Suppressor macrophage treated with lipopolysaccharide for 1 hour (primary cell): ENCODE measurements around the gene AURKA.
"Not testable (repeated sequence)": the region's sequence is repeated elsewhere in the genome, so short reads cannot be mapped to it uniquely, and the experiment has no call there.

Experiments
- DNase-seq, 3 donors: peaks; one replicate each; pipeline ENCODE4 v3.0.0-alpha.2; 2020 to 2022

Gene AURKA

DNA sequence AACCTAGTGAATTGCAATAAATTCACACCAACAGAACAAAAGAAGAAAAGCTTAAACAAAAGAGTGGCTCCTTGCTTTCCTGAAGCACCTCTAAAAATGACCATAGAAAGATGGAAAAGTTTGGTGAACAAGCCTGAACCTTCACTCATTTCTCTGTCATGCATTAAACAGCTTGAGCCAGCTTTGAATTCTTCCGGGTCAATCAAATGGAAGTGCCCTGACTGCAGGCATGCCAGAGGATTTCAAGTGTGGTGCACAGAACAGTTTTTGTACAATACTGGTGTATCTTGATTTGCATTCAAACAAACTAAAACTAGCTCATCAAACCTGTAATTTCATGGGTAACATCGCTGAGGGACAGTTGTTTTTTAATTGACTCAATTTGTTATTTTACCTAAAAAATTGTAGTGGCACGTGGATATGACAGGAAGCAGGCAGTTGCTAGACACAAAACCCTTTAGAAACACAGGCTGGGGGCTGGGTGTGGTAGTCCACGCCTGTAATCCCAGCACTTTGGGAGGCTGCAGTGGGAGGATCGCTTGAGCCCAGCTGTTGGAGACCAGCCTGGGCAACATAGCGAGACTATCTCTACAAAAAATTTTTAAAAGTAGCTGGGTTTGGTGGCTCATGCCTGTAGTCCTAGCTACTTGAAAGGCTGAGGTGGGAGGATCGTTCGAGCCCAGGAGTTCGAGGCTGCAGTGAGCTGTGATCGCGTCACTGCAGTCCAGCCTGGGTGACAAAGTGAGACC is 29.1 kb upstream of the AURKA start:
- no peak for DNase-seq

DNA sequence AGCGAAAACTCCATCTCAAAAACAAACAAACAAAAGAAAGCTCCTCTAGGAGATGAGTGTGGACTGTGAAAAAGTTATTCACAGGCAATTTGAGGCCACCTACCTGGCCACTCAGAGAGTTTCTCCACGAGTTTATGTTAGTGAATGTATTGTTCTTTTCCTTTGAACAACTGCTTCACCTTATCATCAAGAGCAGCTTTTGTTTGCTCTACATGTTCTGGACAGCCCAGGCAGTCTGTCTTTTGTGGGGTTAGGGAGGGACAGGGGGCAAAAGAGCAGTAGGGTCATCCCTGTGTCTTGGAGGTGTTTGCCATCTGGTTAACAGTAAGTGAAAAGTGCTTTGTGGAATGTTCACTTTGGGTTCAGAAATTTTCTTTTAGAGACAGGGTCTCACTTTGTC is 28.0 kb upstream of the AURKA start:
- DNase-seq = no peak

DNA sequence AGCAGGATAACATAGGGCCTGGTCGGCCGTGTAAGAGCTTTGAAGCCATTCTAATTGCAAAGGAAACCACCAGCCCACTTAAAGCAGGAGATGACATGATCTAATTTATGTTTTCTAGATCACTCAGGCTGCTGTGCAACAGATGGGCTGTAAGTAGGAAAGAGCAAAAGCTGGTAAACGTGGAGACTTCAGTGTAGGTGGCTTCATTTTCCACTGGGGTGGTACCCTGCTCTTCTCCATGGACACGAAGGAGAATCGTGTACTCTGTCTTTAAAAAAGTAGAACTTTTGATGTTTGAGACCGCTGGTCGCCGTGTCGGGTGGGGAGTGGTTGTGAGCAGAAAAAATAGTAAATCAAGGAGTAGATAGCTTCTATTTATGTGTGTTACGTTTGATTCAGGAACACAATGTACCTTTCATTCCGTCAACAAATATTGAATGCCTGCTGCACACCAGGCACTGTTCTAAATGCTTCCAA is 26.4 kb upstream of the AURKA start:
- DNase-seq = peak in 1 of 3 donors; percentile 36

DNA sequence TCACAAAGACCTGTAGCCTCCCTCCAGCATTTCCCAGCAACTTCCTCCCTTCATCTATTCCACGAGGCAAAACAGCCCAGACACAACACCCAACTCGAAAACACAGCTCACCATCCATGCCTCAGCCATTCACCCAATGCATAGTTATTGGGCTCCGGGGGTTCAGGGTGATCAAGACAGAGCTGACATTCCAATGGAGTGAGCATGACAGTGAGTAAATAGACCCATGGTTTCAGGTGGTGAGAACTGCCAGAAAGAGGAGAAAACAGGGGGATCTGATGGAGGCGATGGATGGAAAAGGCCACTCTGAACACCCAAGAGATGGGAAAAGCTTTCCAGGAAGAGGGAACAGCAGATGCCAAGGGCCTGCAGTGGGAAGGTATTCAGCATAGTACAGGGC is 25.9 kb upstream of the AURKA start:
- DNase-seq = no peak

DNA sequence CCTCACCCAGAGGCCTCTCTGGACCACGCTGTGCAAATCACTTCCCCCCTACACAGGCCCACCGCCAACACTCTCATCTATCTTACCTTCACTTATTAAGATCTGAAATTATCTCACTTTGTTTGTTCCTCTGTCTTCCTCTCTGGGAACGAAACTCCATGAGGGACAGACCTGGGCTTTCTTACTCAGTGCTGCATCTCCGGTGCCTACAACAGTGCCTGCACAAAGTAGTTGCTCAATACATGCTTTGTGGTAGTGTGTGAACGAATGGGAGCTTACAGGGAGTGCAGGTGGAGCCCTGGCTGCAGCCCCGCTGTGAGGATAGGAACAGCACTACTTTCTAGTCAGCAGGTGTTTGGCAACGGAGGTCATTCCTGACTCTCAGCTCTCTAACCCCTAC is 25.4 kb upstream of the AURKA start:
- no peak for DNase-seq

DNA sequence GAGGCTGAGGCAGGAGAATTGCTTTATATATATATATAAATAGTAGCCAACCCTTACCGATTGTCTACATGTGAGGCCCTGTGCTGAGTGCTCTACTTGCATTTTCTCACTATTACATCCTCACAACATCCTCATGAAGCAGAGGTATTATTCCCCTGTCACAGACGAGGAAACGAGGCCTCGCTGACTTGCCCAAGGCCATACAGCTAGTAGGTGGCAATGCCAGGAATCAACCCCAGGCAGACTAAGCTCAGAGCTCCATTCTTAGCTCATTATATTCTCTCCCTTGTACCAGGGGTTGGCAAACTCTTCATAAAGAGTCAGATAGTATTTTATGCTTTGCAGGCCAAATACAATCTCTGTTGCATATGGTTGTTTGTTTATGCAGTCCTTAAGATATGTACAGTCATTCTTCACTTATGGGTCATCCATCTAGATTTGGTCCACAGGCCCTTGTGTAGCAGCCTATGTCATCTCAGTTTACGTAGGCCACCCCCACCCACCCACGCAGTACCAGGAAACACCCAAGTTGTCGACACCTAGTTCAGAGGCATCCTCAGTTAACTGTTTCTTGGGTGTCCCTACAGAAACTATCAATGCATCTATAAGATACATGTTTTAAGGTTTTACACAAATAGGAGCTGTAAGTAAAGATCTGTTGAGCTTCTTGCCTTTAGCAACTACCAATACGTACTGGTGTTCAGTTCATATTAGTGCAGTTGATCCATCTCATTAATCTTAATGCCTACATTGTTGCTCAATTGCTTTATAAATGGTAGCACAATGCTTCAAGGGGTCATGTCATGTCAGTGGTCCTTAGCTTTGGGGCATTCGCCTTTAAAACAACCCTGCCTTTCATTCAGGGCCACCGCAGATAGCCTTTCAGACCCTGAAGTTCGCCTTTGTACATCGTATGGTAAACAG is 23.1 kb upstream of the AURKA start:
- peak in 2 of 3 donors; percentile 55 for DNase-seq

DNA sequence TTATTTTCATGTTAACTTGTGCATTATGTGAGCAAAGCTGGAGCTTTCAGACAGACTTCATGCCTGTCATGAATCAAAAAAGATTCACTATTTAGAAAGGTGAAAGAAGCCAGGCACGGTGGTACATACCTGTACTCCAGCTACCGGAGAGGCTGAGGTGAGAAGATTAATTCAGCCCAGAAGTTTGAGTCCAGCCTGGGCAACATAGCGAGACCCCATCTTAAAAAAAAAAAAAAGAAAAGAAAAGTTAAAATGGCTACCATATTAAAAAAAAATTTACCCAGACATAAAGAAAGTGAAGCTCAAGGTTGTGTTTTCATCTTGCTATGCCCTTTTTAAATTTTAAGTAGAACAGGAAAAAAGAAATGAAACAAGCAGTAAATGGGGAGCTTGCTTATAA is 20.9 kb upstream of the AURKA start:
- no peak for DNase-seq

DNA sequence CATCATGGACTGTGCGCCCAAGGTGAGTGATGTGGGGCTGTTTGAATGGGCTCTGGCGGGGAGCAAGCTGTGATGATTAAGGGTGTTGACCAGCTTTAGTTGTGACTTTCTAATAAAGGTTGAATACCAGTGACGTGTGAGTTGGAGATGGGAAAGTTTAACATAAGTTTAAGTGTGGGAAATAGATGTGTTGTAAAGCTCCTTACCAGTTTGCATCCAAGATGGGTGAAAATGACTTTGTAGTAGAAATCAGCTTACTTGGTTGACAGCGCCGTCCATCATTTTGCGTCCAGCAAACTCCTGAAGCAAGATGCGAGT is 20.4 kb upstream of the AURKA start:
- DNase-seq = no peak

DNA sequence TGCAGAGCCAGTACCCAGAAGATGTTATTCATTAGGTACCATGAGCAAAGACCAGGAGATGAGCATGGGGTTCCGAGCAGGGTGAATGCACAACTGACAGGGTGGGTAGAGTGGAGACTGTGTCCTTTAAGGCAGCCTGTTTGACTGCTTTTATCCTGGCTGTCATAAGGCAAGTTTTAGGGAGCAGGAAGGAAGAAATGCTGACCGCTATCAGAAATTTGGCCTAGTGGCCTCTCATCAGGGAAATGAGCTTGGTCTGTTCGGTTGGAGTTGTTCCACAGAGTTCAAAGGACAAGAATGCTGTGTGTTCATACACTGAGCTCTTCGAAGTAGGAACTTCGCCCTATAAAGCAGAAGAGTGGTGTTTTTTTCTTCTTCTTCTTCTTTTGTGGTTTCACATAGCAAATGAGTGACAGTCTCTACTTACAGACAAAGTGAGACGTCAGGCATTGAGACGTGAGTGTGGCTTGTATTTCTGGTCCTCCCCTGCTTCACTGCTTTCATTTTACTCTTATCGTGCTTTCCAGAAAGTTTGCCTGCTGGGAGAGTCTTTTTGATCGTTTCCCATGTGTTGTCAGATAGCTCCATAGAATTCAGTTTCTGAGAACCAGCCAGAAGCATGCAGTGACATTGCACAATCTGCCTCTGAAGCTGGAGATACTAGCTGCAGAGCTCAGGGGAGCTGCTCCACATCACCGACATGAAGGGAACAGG is 19.9 kb upstream of the AURKA start, which contains the start of gene CASS4:
CASS4 (plus strand) TSS at position 502 of the 714 bp plus-strand sequence; CDS start at position 701, 199 bp downstream.
- peak; percentile 63 to 86 (median 77) for DNase-seq

DNA sequence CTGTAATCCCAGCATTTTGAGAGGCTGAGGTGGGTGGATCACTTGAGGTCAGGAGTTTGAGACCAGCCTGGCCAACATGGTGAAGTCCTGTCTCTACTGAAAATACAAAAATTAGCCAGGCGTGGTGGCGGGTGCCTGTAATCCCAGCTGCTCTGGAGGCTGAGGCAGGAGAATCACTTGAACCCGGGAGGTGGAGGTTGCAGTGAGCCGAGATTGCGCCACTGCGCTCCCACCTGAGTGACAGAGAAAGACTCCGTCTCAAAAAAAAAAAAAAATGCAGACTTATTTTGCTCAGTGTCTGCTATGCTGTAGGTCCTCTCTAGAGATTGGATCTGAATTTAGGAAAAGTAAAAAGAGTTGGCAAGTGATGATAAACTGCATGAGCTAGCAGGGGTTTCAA is 19.3 kb upstream of the AURKA start:
- not testable (repeated sequence) for DNase-seq

DNA sequence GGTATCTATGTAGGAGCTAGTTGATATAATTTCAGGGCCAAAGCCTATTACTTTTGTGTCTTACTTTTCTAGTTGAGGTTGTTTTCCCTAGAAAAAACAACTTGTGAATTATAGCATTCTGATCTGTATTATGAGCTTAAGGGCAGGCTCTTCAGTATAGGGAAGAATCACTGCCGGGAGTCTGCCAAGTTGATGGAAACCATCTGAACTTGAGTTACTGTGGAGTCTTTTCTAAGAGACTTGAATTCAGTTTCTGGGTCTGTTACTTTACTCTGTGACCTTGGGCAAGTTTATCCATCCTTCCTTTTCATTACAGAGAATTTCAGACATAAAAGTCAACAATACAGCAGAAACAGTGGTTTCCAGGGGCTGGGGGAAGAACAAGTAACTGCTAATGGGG is 17.9 kb upstream of the AURKA start:
- DNase-seq = no peak

DNA sequence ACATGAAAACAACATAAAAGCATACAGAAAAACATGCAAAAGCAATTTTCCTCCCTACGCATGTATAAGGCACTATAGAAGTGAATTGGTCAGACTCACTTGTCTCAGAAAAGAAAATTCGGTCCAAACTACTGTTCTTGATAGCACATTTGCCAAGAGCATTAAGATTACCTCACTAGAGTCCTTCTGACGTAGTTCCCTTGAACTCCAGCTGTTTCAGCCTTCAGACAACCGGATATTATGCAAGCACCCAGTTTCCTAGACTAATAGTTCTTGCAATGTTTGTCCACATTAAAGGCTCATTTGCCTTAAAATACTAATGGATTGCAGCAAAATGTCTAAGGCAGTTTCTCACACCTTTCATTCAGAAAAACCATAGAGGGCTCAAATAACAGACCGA is 17.5 kb upstream of the AURKA start:
- peak; percentile 73 to 85 (median 82) for DNase-seq

DNA sequence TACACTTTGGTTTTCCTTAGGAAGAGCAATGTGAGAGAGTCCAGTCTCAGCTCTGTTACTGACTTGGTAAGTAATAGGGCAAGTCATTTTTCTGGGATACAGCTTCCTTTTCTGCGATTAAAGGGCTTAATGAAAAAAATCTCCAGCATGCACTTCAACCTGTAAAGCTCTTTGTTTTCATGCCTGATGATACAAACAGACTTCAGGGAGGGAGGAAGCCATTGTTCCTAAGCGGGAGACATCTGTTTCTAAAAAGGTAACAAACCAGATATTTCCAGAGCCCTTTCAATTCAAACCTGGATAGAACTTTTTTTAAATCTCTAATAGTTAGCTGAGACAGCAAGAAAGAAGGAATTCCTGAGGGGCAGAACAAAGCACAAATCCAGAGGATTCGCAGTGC is 14.9 kb upstream of the AURKA start:
- DNase-seq = no peak

DNA sequence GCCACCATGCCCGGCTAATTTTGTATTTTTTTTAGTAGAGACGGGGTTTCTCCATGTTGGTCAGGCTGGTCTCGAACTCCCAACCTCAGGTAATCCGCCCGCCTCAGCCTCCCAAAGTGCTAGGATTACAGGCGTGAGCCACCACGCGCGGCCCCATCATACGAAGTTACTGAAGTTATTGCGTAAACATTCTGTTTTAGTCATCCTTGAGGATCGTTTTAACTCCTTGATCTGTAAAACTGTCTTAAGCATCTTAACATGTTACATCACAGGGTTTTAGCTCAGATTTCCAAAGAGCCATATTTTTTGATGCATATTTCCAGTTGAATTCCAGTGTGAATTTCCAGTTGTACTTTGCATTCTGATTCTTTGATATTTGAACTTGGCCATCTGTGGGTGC is 13.3 kb upstream of the AURKA start:
- not testable (repeated sequence) for DNase-seq

DNA sequence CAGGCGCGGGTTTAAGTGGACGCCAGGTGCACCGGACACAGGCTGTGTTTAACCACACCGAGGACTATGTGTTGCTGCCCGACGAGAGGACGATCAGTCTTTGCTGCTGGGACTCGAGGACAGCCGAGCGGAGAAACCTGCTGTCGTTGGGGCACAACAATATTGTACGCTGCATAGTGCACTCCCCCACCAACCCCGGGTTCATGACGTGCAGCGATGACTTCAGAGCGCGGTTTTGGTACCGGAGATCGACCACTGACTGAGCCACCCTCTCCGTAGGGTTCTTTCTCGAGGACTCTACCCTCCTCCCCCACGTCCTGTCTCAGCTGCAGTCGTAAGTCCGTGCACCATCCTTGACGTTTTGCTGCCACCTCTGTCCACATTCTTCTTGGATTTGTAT is 11.4 kb upstream of the AURKA start:
- no peak for DNase-seq

DNA sequence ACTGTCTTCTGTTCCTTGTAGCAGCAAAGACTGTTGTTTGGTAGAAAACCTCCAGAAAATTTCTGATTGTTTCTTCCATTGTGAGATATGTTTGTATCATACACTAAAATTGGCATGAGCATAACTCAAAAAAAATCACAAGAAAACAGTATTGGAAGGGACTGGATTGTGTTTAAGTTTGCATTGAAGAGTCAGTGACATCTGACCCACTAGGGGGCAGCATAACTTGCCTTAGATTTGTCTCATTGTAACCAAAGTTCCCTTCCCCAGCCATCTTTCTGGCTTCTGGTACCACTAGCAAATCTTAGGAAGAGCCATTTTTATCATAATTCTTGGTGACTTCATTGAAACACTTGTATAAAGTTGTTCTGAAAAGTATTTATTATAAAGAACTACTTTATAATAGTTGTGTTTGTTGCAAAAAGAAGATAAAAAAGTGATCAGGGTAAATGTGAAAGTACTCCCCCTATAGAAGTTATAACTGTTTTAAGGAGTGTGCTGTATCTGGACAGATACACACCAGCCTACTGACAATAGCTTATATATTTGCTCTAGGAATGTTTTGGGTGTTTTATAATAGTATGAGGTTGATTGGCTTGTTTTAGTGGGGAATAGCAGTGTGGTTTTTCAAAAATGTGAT is 8.1 kb upstream of the AURKA start:
- DNase-seq = peak; percentile 88 to 92 (median 91)

DNA sequence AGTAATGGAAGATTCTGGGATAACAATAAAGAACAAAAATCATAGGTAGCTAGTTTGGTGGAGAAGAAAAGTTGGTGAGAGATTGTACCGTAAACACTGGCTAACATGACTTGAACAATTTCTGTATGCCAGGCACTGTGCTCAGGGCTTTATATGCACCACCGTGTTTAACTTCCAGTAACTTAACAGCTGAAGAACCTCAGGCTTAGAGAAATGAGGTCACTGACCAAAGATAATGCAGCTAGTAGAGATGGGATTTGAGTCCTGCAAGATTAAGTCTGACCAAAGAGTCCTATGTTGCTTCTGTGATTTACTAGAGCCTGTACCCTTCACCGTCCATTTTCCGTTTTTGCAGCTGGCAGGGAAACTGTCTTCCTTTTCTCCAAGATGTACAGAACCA is 3.2 kb upstream of the AURKA start:
- DNase-seq = no peak

DNA sequence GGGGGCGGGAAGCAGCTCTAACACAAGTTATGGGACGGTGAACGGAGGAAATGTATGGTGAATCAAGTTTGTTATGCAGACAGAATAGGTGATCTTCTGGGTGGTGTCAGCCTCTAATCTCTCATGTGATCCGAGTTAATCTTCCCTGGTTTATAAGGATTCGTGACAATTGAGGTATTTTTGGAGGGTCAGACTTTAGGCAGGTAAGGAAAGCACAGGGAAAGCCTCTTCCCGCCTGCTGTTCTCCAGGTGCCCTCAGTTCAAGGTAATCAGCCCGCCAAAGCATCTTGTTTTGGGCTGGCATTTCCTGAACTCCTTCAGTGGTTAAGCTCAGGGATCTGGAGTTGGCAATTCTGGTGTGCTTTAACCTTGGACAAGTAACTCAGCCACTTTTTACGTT is 1.6 kb upstream of the AURKA start:
- no peak for DNase-seq

DNA sequence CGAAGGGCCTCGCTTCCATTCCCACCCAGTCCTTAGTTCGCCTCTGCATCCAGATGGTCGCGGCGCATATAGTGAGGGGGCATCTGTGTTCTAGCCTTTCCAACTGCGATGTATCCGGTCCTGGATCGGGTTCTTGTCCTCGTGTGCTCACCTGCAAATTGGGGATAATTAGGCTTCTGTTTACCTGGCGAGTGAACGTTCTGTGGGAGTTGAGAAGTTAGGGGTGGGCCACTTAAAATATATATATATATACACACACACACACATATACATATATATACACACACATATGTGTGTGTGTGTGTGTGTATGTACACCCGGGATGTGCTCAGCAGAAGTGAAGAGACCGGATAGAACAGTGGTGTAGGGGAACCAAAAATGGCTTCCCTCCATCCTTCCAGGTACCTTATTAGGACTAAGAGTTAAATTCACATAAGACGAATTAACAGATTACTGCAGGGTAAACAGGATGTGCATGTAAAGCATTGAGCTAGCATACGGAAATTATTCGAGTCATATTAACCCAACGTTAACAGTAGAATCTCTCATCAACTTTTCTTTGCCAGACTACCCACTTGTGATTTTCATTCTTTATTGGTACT is 967 bp upstream of the AURKA start:
- DNase-seq = no peak

DNA sequence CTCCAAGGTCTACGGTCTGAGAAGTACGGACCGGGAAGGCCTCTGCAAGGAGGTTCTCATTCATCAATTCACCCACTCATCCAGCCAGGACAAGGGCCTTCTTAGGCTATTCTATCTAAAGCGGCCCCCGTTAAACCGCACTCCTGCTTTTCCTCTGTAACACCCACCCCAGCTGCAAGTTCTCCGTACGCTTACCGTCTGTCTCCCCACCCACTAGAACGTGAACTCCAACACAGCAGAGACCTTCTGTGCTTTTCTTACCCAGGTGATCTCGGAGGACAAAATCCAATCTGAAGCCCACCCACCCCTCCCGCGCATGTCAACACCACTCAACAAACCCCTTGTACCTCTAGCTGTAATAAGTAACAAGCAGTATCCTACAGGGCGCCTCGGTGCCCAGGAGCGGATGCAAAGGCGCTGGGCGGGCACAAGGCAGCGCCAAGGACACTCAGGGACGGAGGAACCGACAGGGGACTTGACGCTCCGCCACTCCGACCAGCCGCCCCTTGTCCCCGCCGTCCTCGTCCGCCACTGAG is 351 bp downstream of the AURKA start:
- no peak for DNase-seq

DNA sequence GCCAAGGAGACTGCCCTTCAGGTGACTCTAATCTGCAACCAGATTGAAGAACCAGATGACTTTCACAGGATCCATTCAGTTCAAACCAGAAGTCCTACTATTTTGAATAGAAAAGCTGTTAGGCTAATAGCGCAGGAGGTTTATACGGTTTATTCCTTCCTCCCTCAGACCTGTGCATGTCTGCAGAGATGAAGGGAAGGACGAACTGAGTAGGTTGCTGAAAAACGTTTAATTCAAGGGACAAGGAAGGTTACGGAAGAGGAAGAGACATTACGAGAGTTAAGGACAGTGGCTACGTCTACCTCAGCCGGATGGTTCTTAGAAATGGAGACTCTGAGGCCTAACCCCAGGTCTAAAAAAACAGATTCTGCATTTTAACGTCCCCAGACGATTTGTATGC is 978 bp downstream of the AURKA start:
- no peak for DNase-seq

DNA sequence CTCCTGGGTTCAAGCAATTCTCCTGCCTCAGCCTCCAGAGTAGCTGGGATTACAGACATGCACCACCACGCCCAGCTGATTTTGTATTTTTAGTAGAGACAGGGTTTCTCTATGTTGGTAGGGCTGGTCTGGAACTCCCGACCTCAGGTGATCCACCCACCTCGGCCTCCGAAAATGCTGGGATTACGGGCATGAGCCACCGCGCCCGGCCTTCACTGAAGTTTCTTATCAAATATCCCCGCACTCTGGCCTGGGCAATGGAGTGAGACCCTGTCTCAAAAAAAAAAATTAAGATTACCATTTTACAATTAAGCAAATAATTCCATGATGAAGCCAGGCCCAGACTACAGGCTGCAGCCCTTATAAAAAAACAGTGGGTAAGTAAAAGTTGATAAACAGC is 1.6 kb downstream of the AURKA start:
- DNase-seq = not testable (repeated sequence)
